PC-3 (cell line): Measurements from ENCODE around the gene TMEM204. TPM values are rescaled to one million over a fixed set of nuclear protein-coding genes. Genes with fewer than 3 reads are reported as not detected.
A peak's percentile ranks its signal among the peaks of the same experiment; 100 is the strongest.

Experiments
- ATAC-seq: fragments of 200-7000 bp; cut with Tn5 transposase; 2 replicates; pipeline ENCODE4 v1.9.1; 2020; ENCODE audit warnings: mild to moderate bottlenecking, moderate library complexity
- BruUV-seq: library from RNA; stranded (reverse); fragments of 400-500 nt; replicated peaks from 2 replicates; lab custom pipeline; 2021; lab: Mats Ljungman, UMichigan
- CTCF ChIA-PET: fragments of 300-600 bp; sonication (Branson Sonifier 250); formaldehyde crosslinking; loops from one replicate; lab custom pipeline; 2022; ENCODE audit warnings: antibody characterized with exemption; lab: Charles Lee
- POLR2A ChIA-PET: fragments of 300-600 bp; sonication (Branson Sonifier 250); formaldehyde crosslinking; loops from one replicate; lab custom pipeline; 2022; ENCODE audit warnings: antibody characterized with exemption; ENCODE audit not compliant: unreplicated experiment; lab: Charles Lee
- DNase-seq: peaks from one replicate; pipeline ENCODE4 v3.0.0-alpha.2; 2015
- H2AFZ ChIP-seq: fragments of 300-600 bp; sonication (generic); 2 replicates; pipeline ENCODE4 v1.6.0; 2016; ENCODE audit warnings: antibody characterized with exemption, low read length
- H3F3A ChIP-seq: fragments of 300-600 bp; sonication (generic); one replicate; pipeline ENCODE4 v1.6.0; 2017; ENCODE audit warnings: antibody characterized with exemption, low read length, control low read depth, mild to moderate bottlenecking; ENCODE audit not compliant: unreplicated experiment
- H3K27ac ChIP-seq: fragments of 300-600 bp; sonication (generic); 2 replicates; pipeline ENCODE4 v1.5.1; 2016; ENCODE audit warnings: mild to moderate bottlenecking, low read length
- H3K27me3 ChIP-seq: fragments of 300-600 bp; sonication (generic); 2 replicates; pipeline ENCODE4 v1.6.1; 2016; ENCODE audit warnings: low read length, mixed read lengths
- H3K36me3 ChIP-seq: fragments of 300-600 bp; sonication (generic); 2 replicates; pipeline ENCODE4 v1.6.1; 2016; ENCODE audit warnings: low read depth, mixed run types, low read length, mixed read lengths
- H3K4me1 ChIP-seq: fragments of 300-600 bp; sonication (generic); 2 replicates; pipeline ENCODE4 v1.5.1; 2016; ENCODE audit warnings: low read length; ENCODE audit not compliant: insufficient read depth
- H3K4me2 ChIP-seq: fragments of 300-600 bp; sonication (generic); 2 replicates; pipeline ENCODE4 v1.6.0; 2016; ENCODE audit warnings: low read length
- H3K4me3 ChIP-seq: fragments of 300-600 bp; sonication (generic); 2 replicates; pipeline ENCODE4 v1.5.1; 2016; ENCODE audit warnings: mild to moderate bottlenecking, low read length, mixed read lengths
- H3K79me2 ChIP-seq: fragments of 300-600 bp; sonication (generic); 2 replicates; pipeline ENCODE4 v1.6.1; 2017; ENCODE audit warnings: low read length, mixed read lengths
- H3K9ac ChIP-seq: fragments of 300-600 bp; sonication (generic); 2 replicates; pipeline ENCODE4 v1.6.0; 2016; ENCODE audit warnings: mild to moderate bottlenecking, low read length
- H3K9me2 ChIP-seq: fragments of 300-600 bp; sonication (generic); replicated peaks from 2 replicates; pipeline ENCODE4 v1.6.1; 2016; ENCODE audit warnings: mixed run types, low read length, mixed read lengths
- H3K9me3 ChIP-seq: fragments of 300-600 bp; sonication (generic); 2 replicates; pipeline ENCODE4 v1.6.1; 2016; ENCODE audit warnings: low read length, mixed read lengths
- H4K20me1 ChIP-seq: fragments of 300-600 bp; sonication (generic); 2 replicates; pipeline ENCODE4 v1.6.1; 2016; ENCODE audit warnings: low read length, mixed read lengths
- CTCF ChIP-seq: fragments of 300-600 bp; sonication (generic); conservative IDR thresholded peaks from 2 replicates; pipeline ENCODE4 v1.5.1; 2017; ENCODE audit warnings: antibody characterized with exemption, low read depth, mild to moderate bottlenecking, low read length
- EZH2 ChIP-seq: fragments of 300-600 bp; sonication (generic); IDR thresholded peaks from one replicate; pipeline ENCODE4 v1.6.1; 2017; ENCODE audit warnings: antibody characterized with exemption, mild to moderate bottlenecking, low read length; ENCODE audit not compliant: unreplicated experiment
- EZH2phosphoT487 ChIP-seq: fragments of 300-600 bp; sonication (generic); IDR thresholded peaks from 2 replicates; pipeline ENCODE4 v1.6.1; 2018; ENCODE audit warnings: mild to moderate bottlenecking, antibody characterized with exemption, low read length, borderline replicate concordance
- intact Hi-C: fragments of 100-400 bp; cut with micrococcal nuclease; formaldehyde crosslinking; loops from 2 replicates; pipeline ENCODE4 v1.9.0; 2023
- total RNA-seq: library from RNA; depleted of rRNA; stranded (reverse); fragments of >200 nt; gene quantifications from 2 replicates; pipeline ENCODE4 v1.2.3, GENCODE V29; 2014

The TMEM204 gene
- total RNA-seq, 1 experiment from 2014 or later: not detected

GRCh38 chr16:1495211-1495888, 38.1 kb upstream of the TMEM204 start:
- Histone ChIP-seq H3F3A (no peaks in the 10 kb centered on the region), H3K27ac (no peak overlapping the region), H3K9me3 (no peaks in the 10 kb centered on the region), H3K36me3 (0 out of 2 replicates have a peak, but pooled peaks cover 3% of the 10 kb centered on the region), H2AFZ (no peak overlapping the region), H3K9ac (no peak overlapping the region), H3K4me3 (peak overlapping the region; percentile 83; the same call in 1 of the 2 replicates), H3K4me1 (peaks cover 13% of the 10 kb centered on the region), H3K27me3 (no peaks in the 10 kb centered on the region), H3K4me2 (peak overlapping the region; percentile 97; the same call in 1 of the 2 replicates), H3K79me2 (peaks cover 31% of the 10 kb centered on the region), H4K20me1 (peaks cover 5% of the 10 kb centered on the region; the same call in 1 of the 2 replicates), H3K9me2 (no peaks in the 10 kb centered on the region)
- TF ChIP-seq EZH2 (no peak), EZH2phosphoT487 (no peak), CTCF (no peak)
- intact Hi-C loops: no loop called here
- BruUV-seq: no TSS peak
- ATAC-seq (no peak), DNase-seq (no peak)
- ChIA-PET CTCF (no interaction called here), POLR2A (no interaction called here)

DNA sequence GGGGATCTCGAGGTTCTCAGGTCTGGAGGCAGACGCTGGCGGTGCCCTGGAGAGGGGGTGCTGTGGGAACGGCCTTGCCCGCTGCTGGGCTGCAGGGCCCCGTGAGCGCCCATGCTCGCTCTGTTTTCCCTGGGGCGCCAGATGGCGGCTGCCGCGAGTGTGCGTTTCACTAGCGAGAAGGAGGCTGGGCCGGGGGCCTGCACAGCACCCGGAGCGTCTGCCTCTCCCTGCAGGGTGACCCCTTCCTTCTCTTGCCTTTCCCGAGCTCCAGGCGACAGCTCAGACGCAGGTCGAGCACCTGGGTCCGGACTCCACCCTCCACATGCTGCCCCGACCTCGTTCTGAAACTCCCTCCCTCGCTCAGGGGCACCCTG, 37.6 kb upstream of the TMEM204 start:
- ChIA-PET CTCF (no interaction called here), POLR2A (no interaction called here)
- Histone ChIP-seq H3K4me2 (no peak overlapping the region), H3K27ac (no peak overlapping the region), H3K4me3 (no peak overlapping the region), H3K9ac (no peak overlapping the region), H3K27me3 (no peaks in the 10 kb centered on the region), H2AFZ (no peak overlapping the region), H3K79me2 (peaks cover 31% of the 10 kb centered on the region), H3K36me3 (0 out of 2 replicates have a peak, but pooled peaks cover 3% of the 10 kb centered on the region), H3K9me3 (no peaks in the 10 kb centered on the region), H3K9me2 (no peaks in the 10 kb centered on the region), H4K20me1 (peaks cover 5% of the 10 kb centered on the region; the same call in 1 of the 2 replicates), H3K4me1 (peaks cover 13% of the 10 kb centered on the region), H3F3A (no peaks in the 10 kb centered on the region)
- ATAC-seq (no peak), DNase-seq (no peak)
- intact Hi-C loops: no loop called here
- BruUV-seq: no TSS peak
- TF ChIP-seq CTCF (no peak), EZH2phosphoT487 (no peak), EZH2 (no peak)

- Histone ChIP-seq H3K9ac (no peak overlapping the region), H3K27ac (no peak overlapping the region), H3K4me3 (no peak overlapping the region), H3K79me2 (peaks cover 31% of the 10 kb centered on the region), H2AFZ (no peak overlapping the region), H3K27me3 (no peaks in the 10 kb centered on the region), H3K4me1 (peaks cover 13% of the 10 kb centered on the region), H3F3A (no peaks in the 10 kb centered on the region), H3K9me3 (no peaks in the 10 kb centered on the region), H3K36me3 (0 out of 2 replicates have a peak, but pooled peaks cover 3% of the 10 kb centered on the region), H4K20me1 (peaks cover 5% of the 10 kb centered on the region; the same call in 1 of the 2 replicates), H3K4me2 (no peak overlapping the region), H3K9me2 (no peaks in the 10 kb centered on the region)
- no peak for DNase-seq
- ChIA-PET POLR2A (no interaction called here), CTCF (no interaction called here)
- ATAC-seq: no peak
- intact Hi-C loops: no loop called here
- BruUV-seq: no TSS peak
- no peak for TF ChIP-seq EZH2phosphoT487
- no peak for TF ChIP-seq CTCF
- no peak for TF ChIP-seq EZH2
Measured at GRCh38 chr16:1496464-1496863, 37.0 kb upstream of the TMEM204 start.
